Mesothelial cell of epicardium (in vitro differentiated cells): ENCODE data around the gene RBFOX1. TPM values are rescaled to one million over a fixed set of nuclear protein-coding genes. Genes with fewer than 3 reads are reported as not detected.
"Not testable (repeated sequence)": the region's sequence is repeated elsewhere in the genome, so short reads cannot be mapped to it uniquely, and the experiment has no call there.

Experiments used
- DNase-seq, 2 experiments: peaks; one replicate each; pipeline ENCODE4 v3.0.0; 2021; ENCODE audit warnings: low spot score in 2 of 2; ENCODE audit not compliant: unreplicated experiment in 2 of 2
- H3K27ac Mint-ChIP-seq: 2 replicates; pipeline ENCODE4 v1.8.0; 2021; ENCODE audit warnings: mixed read lengths
- H3K27me3 Mint-ChIP-seq: 2 replicates; pipeline ENCODE4 v1.8.0; 2021; ENCODE audit warnings: low read depth, mixed read lengths
- H3K36me3 Mint-ChIP-seq: 2 replicates; pipeline ENCODE4 v1.8.0; 2021; ENCODE audit warnings: mixed read lengths
- H3K4me1 Mint-ChIP-seq: 2 replicates; pipeline ENCODE4 v1.8.0; 2021; ENCODE audit warnings: mixed read lengths
- H3K4me3 Mint-ChIP-seq: 2 replicates; pipeline ENCODE4 v1.8.0; 2021; ENCODE audit warnings: mild to moderate bottlenecking, moderate library complexity, mixed read lengths
- H3K9me3 Mint-ChIP-seq: 2 replicates; pipeline ENCODE4 v1.8.0; 2021; ENCODE audit warnings: mixed read lengths
- CTCF ChIP-seq: fragments of 200-600 bp; sonication (generic); IDR thresholded peaks from one replicate; pipeline ENCODE4 v1.5.0; 2021; ENCODE audit warnings: antibody characterized with exemption; ENCODE audit not compliant: unreplicated experiment
- total RNA-seq: library from RNA; stranded (reverse); gene quantifications from 3 replicates; pipeline ENCODE4 v1.2.1, GENCODE V29; 2021

RBFOX1 gene
- total RNA-seq, 1 donor from 2014 or later = 0.67 TPM

- no peak overlapping the region for H3K27ac Mint-ChIP-seq
- H3K36me3 Mint-ChIP-seq = no peaks in the 10 kb centered on the region
- no peaks in the 10 kb centered on the region for H3K9me3 Mint-ChIP-seq
- no peak for DNase-seq
- H3K4me1 Mint-ChIP-seq = no peaks in the 10 kb centered on the region
- no peak overlapping the region for H3K4me3 Mint-ChIP-seq
- TF ChIP-seq CTCF = no peak
- H3K27me3 Mint-ChIP-seq = no peaks in the 10 kb centered on the region
These were observed 159.5 kb downstream of the RBFOX1 start for GRCh38 chr16:7492122-7492521.

- DNase-seq = no peak
- Mint-ChIP-seq H3K4me1 (no peaks in the 10 kb centered on the region), H3K4me3 (no peak overlapping the region), H3K36me3 (no peaks in the 10 kb centered on the region), H3K27ac (no peak overlapping the region), H3K27me3 (no peaks in the 10 kb centered on the region), H3K9me3 (no peaks in the 10 kb centered on the region)
- TF ChIP-seq CTCF = no peak
These were observed 160.5 kb downstream of the RBFOX1 start for GRCh38 chr16:7493133-7493532.

- TF ChIP-seq CTCF = no peak
- Mint-ChIP-seq H3K4me3 (no peak overlapping the region), H3K4me1 (no peaks in the 10 kb centered on the region), H3K27ac (no peak overlapping the region), H3K9me3 (no peaks in the 10 kb centered on the region), H3K27me3 (no peaks in the 10 kb centered on the region), H3K36me3 (no peaks in the 10 kb centered on the region)
- DNase-seq = no peak
These were observed 165.0 kb downstream of the RBFOX1 start for GRCh38 chr16:7497691-7498090.

- no peak overlapping the region for H3K4me3 Mint-ChIP-seq
- H3K9me3 Mint-ChIP-seq = no peaks in the 10 kb centered on the region
- H3K36me3 Mint-ChIP-seq = no peaks in the 10 kb centered on the region
- no peaks in the 10 kb centered on the region for H3K4me1 Mint-ChIP-seq
- no peak for DNase-seq
- no peak overlapping the region for H3K27ac Mint-ChIP-seq
- no peak for TF ChIP-seq CTCF
- H3K27me3 Mint-ChIP-seq = no peaks in the 10 kb centered on the region
These were observed 169.2 kb downstream of the RBFOX1 start for GRCh38 chr16:7501868-7502267.

GRCh38 chr16:7502591-7503157, 170.0 kb downstream of the RBFOX1 start:
- H3K27ac Mint-ChIP-seq, H3K4me3 Mint-ChIP-seq, H3K9me3 Mint-ChIP-seq, H3K27me3 Mint-ChIP-seq, H3K4me1 Mint-ChIP-seq, H3K36me3 Mint-ChIP-seq, DNase-seq: not testable (repeated sequence)

- no peaks in the 10 kb centered on the region for H3K27me3 Mint-ChIP-seq
- no peak overlapping the region for H3K4me3 Mint-ChIP-seq
- no peak for DNase-seq
- H3K9me3 Mint-ChIP-seq = no peaks in the 10 kb centered on the region
- no peak overlapping the region for H3K27ac Mint-ChIP-seq
- H3K36me3 Mint-ChIP-seq = no peaks in the 10 kb centered on the region
- TF ChIP-seq CTCF = no peak
- H3K4me1 Mint-ChIP-seq = no peaks in the 10 kb centered on the region
These were observed 171.0 kb downstream of the RBFOX1 start for GRCh38 chr16:7503666-7504065.
